Amygdala (tissue), 56 donors: ENCODE data around the gene GLB1L3.
"Not testable (repeated sequence)": the region's sequence is repeated elsewhere in the genome, so short reads cannot be mapped to it uniquely, and the experiment has no call there.

ENCODE experiments used
- DNase-seq, 56 donors: peaks; one replicate each; lab custom pipeline; 2025; lab: John Stamatoyannopoulos, UW

The GLB1L3 gene

GRCh38 chr11:134250246-134250645, 25.9 kb upstream of the GLB1L3 start:
- DNase-seq, result no peak

- no peak for DNase-seq
Observed at GRCh38 chr11:134250675-134251074, 25.5 kb upstream of the GLB1L3 start.

DNA sequence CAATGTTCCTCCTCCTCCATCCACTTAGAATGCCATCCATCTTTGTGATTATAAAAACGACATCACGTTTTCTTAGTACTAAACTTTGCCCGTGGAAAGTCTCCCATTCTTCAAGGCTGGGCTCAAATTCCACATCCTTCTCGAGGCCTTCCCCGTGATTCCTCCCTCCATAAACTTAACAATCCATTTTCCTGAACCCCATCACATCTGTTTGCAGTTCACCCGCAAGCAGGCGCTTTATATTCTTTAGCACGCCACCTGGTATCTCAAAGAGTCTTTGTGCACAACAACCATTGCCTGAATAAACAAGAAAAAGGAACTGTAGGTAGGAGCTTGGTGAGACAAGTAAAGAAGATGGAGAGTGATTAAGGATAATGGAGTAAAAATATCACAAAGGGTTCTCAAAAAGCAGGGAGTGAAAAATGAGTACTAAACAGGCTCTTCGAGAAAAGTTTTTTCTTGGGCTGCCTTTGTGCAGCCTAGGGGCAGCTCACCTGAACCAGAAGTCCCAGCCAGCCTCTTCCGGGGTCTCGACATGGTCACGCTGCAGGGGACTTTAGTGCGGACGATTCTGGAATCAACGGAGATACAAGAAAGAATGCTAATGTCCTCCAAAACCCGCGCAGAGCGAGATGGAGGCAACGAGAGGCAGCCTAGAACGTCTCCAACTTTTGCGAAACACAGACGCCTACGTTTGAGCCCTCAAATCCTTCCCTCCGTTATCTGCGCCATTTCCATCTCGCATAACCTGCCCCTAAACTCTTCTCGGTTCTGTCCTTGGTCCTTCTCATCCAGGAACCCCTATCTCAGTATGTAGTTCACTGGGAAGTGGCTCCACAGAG, 23.6 kb upstream of the GLB1L3 start:
- peak in 7 of 56 donors; percentile 22 to 50 (median 45) for DNase-seq

DNA sequence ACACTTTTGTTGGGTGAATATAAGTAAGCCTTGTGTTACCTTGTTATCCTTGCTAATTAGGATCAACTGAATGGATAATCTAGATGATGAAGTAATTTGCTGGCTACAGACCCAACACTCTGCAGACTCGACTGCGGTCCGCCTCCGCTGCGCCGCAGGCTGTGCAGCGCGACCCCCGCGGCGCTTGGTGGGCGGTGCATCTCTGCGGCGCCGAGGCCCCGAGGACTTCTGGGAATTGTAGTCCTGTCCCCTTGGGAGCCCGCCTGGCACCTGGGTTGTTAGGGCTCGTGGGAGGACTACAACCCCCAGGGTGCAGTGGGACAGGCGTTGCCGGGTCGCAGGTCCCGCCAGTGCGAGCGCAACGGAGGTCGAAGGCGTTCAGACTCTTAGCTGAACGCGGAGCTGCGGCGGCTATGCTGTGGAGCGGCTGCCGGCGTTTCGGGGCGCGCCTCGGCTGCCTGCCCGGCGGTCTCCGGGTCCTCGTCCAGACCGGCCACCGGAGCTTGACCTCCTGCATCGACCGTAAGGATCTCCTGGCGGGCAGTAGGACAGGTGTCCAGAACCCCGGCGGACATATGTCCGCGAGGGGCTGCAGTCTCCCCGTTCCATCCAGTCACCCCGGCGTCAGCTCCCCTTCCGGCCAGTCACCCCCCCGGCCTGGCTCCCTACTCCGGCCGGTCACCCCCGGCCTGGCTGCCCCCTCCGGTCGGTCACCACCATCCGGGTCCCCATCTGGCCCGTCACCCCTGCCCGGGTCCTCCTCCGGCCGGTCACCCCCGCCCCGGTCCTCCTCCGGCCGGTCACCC, 22.8 kb upstream of the GLB1L3 start, which contains the start of the genes ACAD8 and THYN1:
Gene ACAD8, plus strand, starts transcription at position 381 of the 806 bp plus-strand sequence. Its CDS starts 33 bp downstream, at position 414.
Gene THYN1, minus strand, starts transcription at position 165 of the 806 bp plus-strand sequence. CDS start 470 bp downstream, outside the sequence.
- peak; percentile 59 to 99 (median 95) for DNase-seq

GRCh38 chr11:134254433-134255183, 21.6 kb upstream of the GLB1L3 start:
- no peak for DNase-seq

DNA sequence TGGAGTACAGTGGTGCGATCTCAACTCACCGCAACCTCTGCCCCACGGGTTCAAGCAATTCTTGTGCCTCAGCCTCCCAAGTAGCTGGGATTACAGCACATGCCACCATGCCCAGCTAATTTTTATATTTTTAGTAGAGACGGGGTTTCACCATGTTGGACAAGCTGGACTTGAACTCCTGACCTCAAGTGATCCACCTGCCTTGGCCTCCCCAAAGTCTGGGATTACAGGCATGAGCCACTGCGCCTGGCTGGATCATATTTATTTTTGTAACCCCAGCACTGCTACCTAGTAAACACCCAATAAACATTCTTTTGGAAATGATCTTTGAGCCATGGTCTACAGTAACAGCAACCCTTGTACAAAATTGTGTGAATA, 21.0 kb upstream of the GLB1L3 start:
- DNase-seq, result not testable (repeated sequence)

GRCh38 chr11:134257101-134257500, 19.1 kb upstream of the GLB1L3 start:
- DNase-seq, result no peak

- no peak for DNase-seq
Observed at GRCh38 chr11:134258577-134258976, 17.6 kb upstream of the GLB1L3 start.

GRCh38 chr11:134260503-134260902, 15.7 kb upstream of the GLB1L3 start:
- no peak for DNase-seq

- no peak for DNase-seq
Observed at GRCh38 chr11:134260983-134261382, 15.2 kb upstream of the GLB1L3 start.

GRCh38 chr11:134261626-134262488, 14.3 kb upstream of the GLB1L3 start:
- DNase-seq, result no peak

DNA sequence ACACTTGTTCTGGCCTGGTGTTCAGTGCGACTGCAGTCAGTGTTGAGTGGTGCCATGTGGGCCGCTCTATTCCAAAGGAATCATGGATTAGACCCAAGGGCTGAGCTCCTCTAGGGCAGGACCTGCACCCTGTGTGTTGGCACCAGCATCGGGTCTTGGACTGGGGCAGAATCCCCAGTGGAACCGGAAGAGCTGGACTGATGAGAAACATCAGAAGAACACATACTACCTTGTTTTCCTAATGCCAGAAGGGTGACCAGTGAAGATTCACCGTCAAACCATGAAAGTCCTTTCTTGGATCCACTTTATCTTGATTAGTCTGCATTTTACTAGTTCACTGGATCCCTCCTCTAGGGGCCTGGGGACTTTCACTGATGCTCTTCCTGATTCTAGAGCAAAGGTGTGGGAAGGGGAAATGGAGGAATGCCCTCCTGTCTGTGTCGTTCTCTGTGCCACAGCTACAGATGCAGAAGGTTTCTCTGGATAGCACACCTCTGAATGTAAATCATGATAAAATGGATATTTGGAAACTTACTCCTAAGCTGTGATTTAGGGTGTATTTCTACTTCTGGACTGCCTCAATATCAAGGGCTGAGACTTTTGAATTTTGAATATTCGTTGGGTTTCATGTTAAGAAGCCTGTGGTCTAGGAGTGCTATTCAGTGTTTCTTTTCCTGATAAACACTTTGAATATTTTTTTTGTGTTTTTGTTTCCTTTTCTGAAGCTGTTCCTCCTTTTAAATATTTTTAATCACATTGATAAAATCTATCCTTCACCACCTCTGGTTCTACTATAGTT, 11.0 kb upstream of the GLB1L3 start:
- no peak for DNase-seq

DNA sequence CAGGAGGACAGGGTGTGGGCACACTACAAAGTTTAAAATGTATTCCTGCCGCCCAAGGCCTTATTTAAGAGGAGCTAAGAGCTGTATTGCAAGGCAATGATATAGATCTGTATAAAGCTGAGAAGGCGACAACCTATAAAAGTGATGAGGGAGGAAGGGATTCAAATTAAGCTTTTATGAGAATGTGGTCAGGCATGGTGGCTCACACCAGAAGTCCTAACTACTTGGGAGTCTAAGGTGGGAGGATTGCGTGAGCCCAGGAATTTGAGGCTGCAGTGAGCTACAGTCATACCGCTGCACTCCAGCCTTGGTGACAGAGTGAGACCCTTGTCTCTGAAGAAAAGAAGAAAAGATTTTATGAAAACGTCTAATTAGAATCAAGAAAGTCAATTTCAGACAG, 9.7 kb upstream of the GLB1L3 start:
- no peak for DNase-seq

DNA sequence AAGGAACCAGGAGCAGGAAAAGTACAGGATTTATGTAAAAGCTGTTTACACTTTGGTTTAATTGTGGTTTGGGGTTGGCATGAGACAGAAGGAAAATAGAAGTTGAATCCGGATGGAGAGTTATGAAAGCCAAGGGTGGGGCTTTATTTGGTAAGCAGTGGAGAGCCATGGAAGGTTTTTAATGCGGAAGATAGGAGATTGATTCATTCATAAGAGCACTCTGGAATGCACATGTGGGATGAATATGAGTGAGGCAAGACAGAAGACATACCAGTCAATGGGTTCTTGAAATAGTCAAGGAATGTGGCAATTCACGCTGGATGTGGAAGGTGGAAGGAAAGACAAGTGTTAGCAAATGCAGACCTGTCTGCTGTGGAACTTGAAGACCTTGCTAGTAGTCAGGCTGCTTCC, 9.3 kb upstream of the GLB1L3 start:
- no peak for DNase-seq

DNA sequence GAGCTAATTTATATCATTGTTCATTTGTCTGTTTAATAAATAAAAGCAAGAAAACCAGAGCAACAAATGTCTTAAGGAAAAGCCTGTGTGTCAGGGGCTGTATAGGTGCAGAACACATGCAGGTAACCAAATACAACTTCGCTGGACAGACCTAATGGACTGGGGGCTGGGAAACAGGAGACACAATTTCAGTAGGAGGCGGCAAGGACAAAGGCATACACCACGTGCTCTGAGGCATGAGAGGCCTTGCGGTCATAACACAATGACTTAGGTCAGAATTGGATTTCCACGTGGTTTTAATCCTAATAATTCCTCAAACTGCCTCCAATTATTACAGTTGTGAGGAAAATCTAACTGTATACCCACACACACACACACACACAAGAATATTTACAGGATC, 8.7 kb upstream of the GLB1L3 start:
- DNase-seq, result no peak

- peak in 1 of 56 donors; percentile 15 for DNase-seq
Observed at GRCh38 chr11:134267966-134268365, 8.2 kb upstream of the GLB1L3 start.

GRCh38 chr11:134270250-134270714, 5.9 kb upstream of the GLB1L3 start:
- DNase-seq, result no peak

GRCh38 chr11:134271978-134272377, 4.2 kb upstream of the GLB1L3 start:
- DNase-seq, result no peak
